ENCODE measurements around the gene TLCD3B.
A peak's percentile ranks its signal among the peaks of the same experiment; 100 is the strongest.

TLCD3B gene

DNA sequence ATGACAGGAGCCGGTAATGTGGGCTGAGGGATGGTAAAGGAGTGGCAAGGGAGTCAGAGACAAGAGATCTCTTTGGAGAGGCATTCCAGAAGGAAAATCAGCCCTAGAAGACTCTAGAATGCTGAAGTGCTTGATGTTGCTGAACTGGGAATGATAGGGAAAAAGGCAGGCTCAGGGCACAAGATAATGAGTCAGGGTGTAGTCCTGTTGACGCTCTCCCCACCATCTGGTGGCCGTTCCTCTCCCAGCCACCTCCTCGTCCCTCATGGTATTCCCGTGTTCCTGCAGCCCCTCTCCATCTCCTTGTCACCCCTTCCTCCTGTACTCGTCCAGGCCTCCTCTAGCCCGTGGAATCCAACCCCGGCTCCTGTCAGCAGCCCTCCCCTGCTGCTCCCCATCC, 23.4 kb upstream of the TLCD3B start:
- Histone ChIP-seq H2AFZ (no peak overlapping the region), H3K79me2 (no peaks in the 10 kb centered on the region), H3K9me3 (ENCODE audit: control insufficient read depth, low read length) (no peaks in the 10 kb centered on the region), H3K4me1 (peaks cover 15% of the 10 kb centered on the region), H3K9ac (no peak overlapping the region), H3K36me3 (ENCODE audit: control insufficient read depth, insufficient read depth, low read length) (no peaks in the 10 kb centered on the region), H3K27me3 (ENCODE audit: control insufficient read depth, insufficient read depth, low read length) (no peaks in the 10 kb centered on the region), H3K4me3 (ENCODE audit: low read depth, low read length) (no peak overlapping the region), H3K27ac (no peak overlapping the region), H3K4me2 (ENCODE audit: low read length) (peak overlapping the region; percentile 64)
- TF ChIP-seq, protein P1, sequence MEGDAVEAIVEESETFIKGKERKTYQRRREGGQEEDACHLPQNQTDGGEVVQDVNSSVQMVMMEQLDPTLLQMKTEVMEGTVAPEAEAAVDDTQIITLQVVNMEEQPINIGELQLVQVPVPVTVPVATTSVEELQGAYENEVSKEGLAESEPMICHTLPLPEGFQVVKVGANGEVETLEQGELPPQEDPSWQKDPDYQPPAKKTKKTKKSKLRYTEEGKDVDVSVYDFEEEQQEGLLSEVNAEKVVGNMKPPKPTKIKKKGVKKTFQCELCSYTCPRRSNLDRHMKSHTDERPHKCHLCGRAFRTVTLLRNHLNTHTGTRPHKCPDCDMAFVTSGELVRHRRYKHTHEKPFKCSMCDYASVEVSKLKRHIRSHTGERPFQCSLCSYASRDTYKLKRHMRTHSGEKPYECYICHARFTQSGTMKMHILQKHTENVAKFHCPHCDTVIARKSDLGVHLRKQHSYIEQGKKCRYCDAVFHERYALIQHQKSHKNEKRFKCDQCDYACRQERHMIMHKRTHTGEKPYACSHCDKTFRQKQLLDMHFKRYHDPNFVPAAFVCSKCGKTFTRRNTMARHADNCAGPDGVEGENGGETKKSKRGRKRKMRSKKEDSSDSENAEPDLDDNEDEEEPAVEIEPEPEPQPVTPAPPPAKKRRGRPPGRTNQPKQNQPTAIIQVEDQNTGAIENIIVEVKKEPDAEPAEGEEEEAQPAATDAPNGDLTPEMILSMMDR (IDR thresholded peaks at IDR 0.05) = no peak

DNA sequence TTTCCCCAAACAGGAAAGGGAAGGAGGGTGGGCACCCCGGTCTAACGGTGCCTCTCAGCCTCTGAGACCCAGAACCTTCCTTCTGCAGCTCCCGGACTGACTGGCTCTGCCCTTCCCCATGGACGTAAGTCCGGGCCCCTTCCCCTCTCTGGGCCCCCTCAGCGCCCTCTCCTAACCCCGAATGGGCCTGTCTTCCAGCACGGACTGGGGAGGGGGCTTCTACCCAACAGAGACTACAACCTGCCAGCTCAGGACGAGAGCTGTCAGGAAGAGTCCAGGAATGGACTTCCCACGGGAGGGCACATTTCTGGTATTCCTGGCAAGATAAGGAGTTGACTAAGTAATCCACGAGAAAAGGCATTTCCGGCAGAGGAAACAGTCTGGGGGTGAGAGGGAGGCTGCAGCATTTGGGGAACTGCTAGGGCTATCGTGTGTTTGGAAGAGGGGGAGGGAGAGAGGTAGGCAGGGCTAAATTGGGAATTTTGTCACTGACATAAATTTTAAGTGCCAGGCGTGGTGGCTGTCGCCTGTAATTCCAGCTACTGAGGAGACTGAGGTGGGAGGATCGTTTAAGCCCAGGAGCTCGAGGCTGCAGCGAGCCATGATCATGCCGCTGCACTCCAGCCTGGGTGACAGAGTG, 22.4 kb upstream of the TLCD3B start:
- Histone ChIP-seq H3K4me3 (ENCODE audit: low read depth, low read length) (peak overlapping the region; percentile 77), H2AFZ (peak overlapping the region; percentile 92), H3K9ac (no peak overlapping the region), H3K9me3 (ENCODE audit: control insufficient read depth, low read length) (no peaks in the 10 kb centered on the region), H3K27me3 (ENCODE audit: control insufficient read depth, insufficient read depth, low read length) (no peaks in the 10 kb centered on the region), H3K36me3 (ENCODE audit: control insufficient read depth, insufficient read depth, low read length) (no peaks in the 10 kb centered on the region), H3K79me2 (no peaks in the 10 kb centered on the region), H3K27ac (peak overlapping the region; percentile 39), H3K4me1 (peaks cover 15% of the 10 kb centered on the region), H3K4me2 (ENCODE audit: low read length) (peak overlapping the region; percentile 100)
- TF ChIP-seq, protein P1 (IDR thresholded peaks at IDR 0.05) = no peak

DNA sequence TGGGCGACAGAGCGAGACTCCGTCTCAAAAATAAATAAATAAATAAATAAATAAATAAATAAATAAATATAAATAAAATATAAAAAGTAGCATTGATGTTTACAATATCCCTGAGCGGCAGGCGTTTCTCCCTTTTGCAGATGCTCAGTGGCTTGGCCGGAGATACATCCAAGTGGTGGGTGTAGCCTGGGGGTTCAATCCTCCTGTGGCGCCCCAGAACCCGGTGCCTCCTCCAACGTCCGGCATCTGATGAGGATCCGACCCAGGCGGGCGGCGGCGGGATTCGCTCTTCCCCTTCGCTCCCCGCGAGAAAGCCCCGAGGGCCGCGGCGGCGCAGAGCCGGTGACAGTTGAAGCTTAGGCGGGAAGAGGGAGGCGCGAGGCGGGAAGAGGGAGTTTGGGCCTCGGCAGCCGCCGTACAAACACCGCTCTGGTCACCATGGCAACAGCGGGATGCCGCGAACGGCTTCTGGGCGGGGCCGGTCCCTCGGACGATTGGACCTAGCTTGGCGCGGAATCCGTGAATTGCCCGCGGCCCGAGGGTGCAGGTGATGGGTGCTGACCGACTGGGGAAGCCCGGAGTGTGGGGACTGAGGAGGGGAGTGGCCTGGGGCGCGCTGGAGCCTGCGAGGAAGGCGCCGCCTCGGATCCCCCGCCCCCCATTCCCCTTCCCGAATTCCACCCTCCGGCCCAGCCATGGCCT, 21.8 kb upstream of the TLCD3B start:
- peak overlapping the region; percentile 77 for H3K4me3 ChIP-seq (ENCODE audit: low read depth, low read length)
- H2AFZ ChIP-seq = peak overlapping the region; percentile 92
- H3K4me2 ChIP-seq (ENCODE audit: low read length) = peak overlapping the region; percentile 100
- H3K9me3 ChIP-seq (ENCODE audit: control insufficient read depth, low read length) = no peaks in the 10 kb centered on the region
- no peaks in the 10 kb centered on the region for H3K79me2 ChIP-seq
- H3K27ac ChIP-seq = peak overlapping the region; percentile 39
- H3K4me1 ChIP-seq = peaks cover 15% of the 10 kb centered on the region
- no peaks in the 10 kb centered on the region for H3K36me3 ChIP-seq (ENCODE audit: control insufficient read depth, insufficient read depth, low read length)
- H3K9ac ChIP-seq = peak overlapping the region; percentile 40
- H3K27me3 ChIP-seq (ENCODE audit: control insufficient read depth, insufficient read depth, low read length) = no peaks in the 10 kb centered on the region
- TF ChIP-seq, protein P1 (IDR thresholded peaks at IDR 0.05) = no peak

DNA sequence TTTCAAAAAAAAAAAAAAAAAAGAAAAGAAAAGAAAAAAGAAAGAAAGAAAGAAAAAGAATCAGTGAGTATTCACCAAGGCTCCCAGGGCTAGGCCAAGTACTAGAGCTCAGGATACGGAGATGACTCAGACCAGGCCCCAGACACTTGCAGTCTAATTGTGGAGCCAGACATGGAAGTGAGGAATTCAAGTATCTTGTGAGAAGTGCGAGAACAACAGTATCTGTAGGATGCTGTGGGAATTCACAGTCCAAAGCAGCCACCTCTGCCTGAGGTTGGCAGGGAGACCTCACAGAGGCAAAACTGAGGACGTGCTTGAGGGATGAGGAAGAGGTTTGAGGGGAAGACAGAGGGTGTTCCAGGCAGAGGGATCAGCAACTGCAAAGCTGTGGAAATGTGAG, 20.4 kb upstream of the TLCD3B start:
- Histone ChIP-seq H3K36me3 (ENCODE audit: control insufficient read depth, insufficient read depth, low read length) (no peaks in the 10 kb centered on the region), H3K4me1 (peaks cover 15% of the 10 kb centered on the region), H3K79me2 (no peaks in the 10 kb centered on the region), H3K4me2 (ENCODE audit: low read length) (no peak overlapping the region), H3K9ac (no peak overlapping the region), H3K27ac (no peak overlapping the region), H3K9me3 (ENCODE audit: control insufficient read depth, low read length) (no peaks in the 10 kb centered on the region), H2AFZ (no peak overlapping the region), H3K27me3 (ENCODE audit: control insufficient read depth, insufficient read depth, low read length) (no peaks in the 10 kb centered on the region), H3K4me3 (ENCODE audit: low read depth, low read length) (no peak overlapping the region)
- TF ChIP-seq, protein P1 (IDR thresholded peaks at IDR 0.05) = no peak

Measured in parathyroid adenoma (tissue), 2 donors.